HFFc6 (cell line): Measurements from ENCODE around the gene MAP3K20. TPM values are rescaled to one million over a fixed set of nuclear protein-coding genes. Genes with fewer than 3 reads are reported as not detected.

Experiments used
- DNase-seq: peaks from one replicate; pipeline ENCODE4 v3.0.0-alpha.2; 2018
- H3K27ac Mint-ChIP-seq: 2 replicates; pipeline ENCODE4 v1.8.0; 2020; ENCODE audit warnings: mild to moderate bottlenecking, mixed read lengths
- H3K27me3 Mint-ChIP-seq: 2 replicates; pipeline ENCODE4 v1.8.0; 2021; ENCODE audit warnings: mild to moderate bottlenecking, moderate library complexity, mixed read lengths; ENCODE audit not compliant: insufficient read depth
- H3K36me3 Mint-ChIP-seq: 2 replicates; pipeline ENCODE4 v1.8.0; 2021; ENCODE audit warnings: low read depth, mixed read lengths
- H3K4me1 Mint-ChIP-seq: 2 replicates; pipeline ENCODE4 v1.8.0; 2020; ENCODE audit warnings: low read depth, mixed read lengths
- H3K4me3 Mint-ChIP-seq: 2 replicates; pipeline ENCODE4 v1.8.0; 2020; ENCODE audit warnings: mild to moderate bottlenecking, moderate library complexity, mixed read lengths
- H3K9me3 Mint-ChIP-seq: 2 replicates; pipeline ENCODE4 v1.8.0; 2020; ENCODE audit warnings: mild to moderate bottlenecking, mixed read lengths
- total RNA-seq, 6 experiments: library from RNA; stranded (reverse); fragmentation: NEBNext Ultra II Directional; extraction: Animal tissue kit (Norgen Biotek cat#: 25700); gene quantifications; 2 replicates in 1 of 6; 3 replicates in 5 of 6; pipeline ENCODE4 v1.2.3, GENCODE V29; 2021
- TF ChIP-seq, protein P1 (sequence below): fragments of 200-600 bp; sonication (generic); IDR thresholded peaks from 2 replicates; pipeline ENCODE4 v1.5.0; 2021; ENCODE audit warnings: antibody characterized with exemption, mild to moderate bottlenecking

Gene MAP3K20
- total RNA-seq, 6 experiments from 2014 or later: 126 to 150 (median 134) TPM

GRCh38 chr2:173040729-173041128 is 34.9 kb upstream of the MAP3K20 start:
- Mint-ChIP-seq H3K4me1 (peaks cover 14% of the 10 kb centered on the region), H3K36me3 (no peaks in the 10 kb centered on the region; the same call in 1 of the 2 replicates), H3K9me3 (no peaks in the 10 kb centered on the region), H3K27ac (no peak overlapping the region), H3K27me3 (no peaks in the 10 kb centered on the region; the same call in 1 of the 2 replicates), H3K4me3 (no peak overlapping the region)
- no peak for DNase-seq
- TF ChIP-seq, protein P1, sequence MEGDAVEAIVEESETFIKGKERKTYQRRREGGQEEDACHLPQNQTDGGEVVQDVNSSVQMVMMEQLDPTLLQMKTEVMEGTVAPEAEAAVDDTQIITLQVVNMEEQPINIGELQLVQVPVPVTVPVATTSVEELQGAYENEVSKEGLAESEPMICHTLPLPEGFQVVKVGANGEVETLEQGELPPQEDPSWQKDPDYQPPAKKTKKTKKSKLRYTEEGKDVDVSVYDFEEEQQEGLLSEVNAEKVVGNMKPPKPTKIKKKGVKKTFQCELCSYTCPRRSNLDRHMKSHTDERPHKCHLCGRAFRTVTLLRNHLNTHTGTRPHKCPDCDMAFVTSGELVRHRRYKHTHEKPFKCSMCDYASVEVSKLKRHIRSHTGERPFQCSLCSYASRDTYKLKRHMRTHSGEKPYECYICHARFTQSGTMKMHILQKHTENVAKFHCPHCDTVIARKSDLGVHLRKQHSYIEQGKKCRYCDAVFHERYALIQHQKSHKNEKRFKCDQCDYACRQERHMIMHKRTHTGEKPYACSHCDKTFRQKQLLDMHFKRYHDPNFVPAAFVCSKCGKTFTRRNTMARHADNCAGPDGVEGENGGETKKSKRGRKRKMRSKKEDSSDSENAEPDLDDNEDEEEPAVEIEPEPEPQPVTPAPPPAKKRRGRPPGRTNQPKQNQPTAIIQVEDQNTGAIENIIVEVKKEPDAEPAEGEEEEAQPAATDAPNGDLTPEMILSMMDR: no peak

- Mint-ChIP-seq H3K4me1 (peaks cover 36% of the 10 kb centered on the region), H3K4me3 (no peak overlapping the region), H3K27ac (no peak overlapping the region), H3K27me3 (no peaks in the 10 kb centered on the region; the same call in 1 of the 2 replicates), H3K9me3 (no peaks in the 10 kb centered on the region), H3K36me3 (no peaks in the 10 kb centered on the region; the same call in 1 of the 2 replicates)
- DNase-seq: no peak
- TF ChIP-seq, protein P1: no peak
Observed at GRCh38 chr2:173043476-173043875, 32.2 kb upstream of the MAP3K20 start.

DNA sequence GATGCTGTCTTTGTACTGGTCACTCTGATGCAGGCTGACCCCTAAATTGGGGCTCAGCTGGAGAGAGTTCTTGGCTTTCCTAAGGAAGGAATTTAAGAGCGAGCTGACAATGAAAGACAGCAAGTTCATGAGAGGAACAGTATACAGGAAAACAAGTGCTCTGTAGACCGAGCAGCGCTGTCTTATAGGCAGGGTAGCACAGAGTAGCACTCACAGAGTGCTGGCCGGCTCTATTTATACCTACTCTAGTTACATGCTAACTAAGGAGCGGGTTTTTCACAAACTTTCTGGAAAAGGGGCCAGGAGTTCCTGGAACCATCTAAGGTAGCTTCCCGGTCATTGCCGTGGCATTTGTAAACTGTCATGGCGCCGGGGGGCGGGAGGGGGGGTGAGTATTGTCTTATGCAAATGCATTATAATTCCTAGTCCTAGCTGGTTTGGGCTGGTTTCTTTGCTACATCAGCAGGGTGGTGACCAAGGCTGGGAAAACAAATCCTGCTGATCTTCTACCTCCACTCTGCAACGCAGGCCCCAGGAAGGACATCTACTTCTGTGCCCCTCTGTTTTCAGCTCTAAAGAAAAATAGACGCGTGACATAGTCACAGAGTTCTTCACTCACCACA is 31.6 kb upstream of the MAP3K20 start:
- Mint-ChIP-seq H3K9me3 (no peaks in the 10 kb centered on the region), H3K27me3 (no peaks in the 10 kb centered on the region; the same call in 1 of the 2 replicates), H3K4me3 (no peak overlapping the region), H3K36me3 (no peaks in the 10 kb centered on the region; the same call in 1 of the 2 replicates), H3K4me1 (peaks cover 42% of the 10 kb centered on the region), H3K27ac (no peak overlapping the region)
- TF ChIP-seq, protein P1: no peak
- DNase-seq: no peak

DNA sequence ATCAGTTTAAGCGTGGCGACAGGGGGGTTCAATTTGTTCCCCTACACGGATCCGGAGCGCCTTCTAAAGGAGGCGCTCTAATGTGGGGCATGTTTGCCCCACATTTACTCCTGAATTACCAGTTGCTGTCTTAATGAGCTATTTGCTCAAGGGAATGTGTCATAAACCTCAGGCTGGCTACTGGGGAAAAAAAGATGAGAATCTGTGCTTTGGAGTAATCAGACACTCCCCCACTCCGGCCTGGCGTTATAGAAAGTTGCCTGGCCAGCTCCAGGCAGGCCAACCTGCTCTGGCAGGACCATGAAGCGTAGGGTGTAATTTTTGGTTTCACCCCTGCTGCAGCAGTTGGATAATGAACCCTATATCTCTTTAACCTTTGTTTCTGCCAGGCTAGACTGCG is 31.0 kb upstream of the MAP3K20 start:
- H3K36me3 Mint-ChIP-seq: no peaks in the 10 kb centered on the region; the same call in 1 of the 2 replicates
- peaks cover 48% of the 10 kb centered on the region for H3K4me1 Mint-ChIP-seq
- no peaks in the 10 kb centered on the region; the same call in 1 of the 2 replicates for H3K27me3 Mint-ChIP-seq
- H3K9me3 Mint-ChIP-seq: no peaks in the 10 kb centered on the region
- DNase-seq: no peak
- no peak overlapping the region for H3K4me3 Mint-ChIP-seq
- no peak overlapping the region for H3K27ac Mint-ChIP-seq
- TF ChIP-seq, protein P1: no peak

GRCh38 chr2:173045181-173045580 is 30.5 kb upstream of the MAP3K20 start:
- no peak for DNase-seq
- Mint-ChIP-seq H3K4me1 (peaks cover 53% of the 10 kb centered on the region), H3K4me3 (no peak overlapping the region), H3K36me3 (no peaks in the 10 kb centered on the region; the same call in 1 of the 2 replicates), H3K9me3 (no peaks in the 10 kb centered on the region), H3K27ac (no peak overlapping the region), H3K27me3 (no peaks in the 10 kb centered on the region; the same call in 1 of the 2 replicates)
- TF ChIP-seq, protein P1: no peak
